ENCODE data around the gene SDK2. TPM values are rescaled to one million over a fixed set of nuclear protein-coding genes. Genes with fewer than 3 reads are reported as not detected.

The SDK2 gene
- total RNA-seq, 1 donor from 2014 or later: 31.8 TPM

GRCh38 chr17:73362697-73363096, 281.5 kb downstream of the SDK2 start:
- no peak overlapping the region for H3K27ac Mint-ChIP-seq
- peaks cover 28% of the 10 kb centered on the region for H3K4me1 Mint-ChIP-seq
- no peak for TF ChIP-seq CTCF (IDR thresholded peaks at IDR 0.05; ENCODE audit: unreplicated experiment)
- DNase-seq (ENCODE audit: low spot score in 2 of 2, unreplicated experiment in 2 of 2): no peak
- no peaks in the 10 kb centered on the region for H3K9me3 Mint-ChIP-seq
- H3K4me3 Mint-ChIP-seq: no peak overlapping the region
- H3K36me3 Mint-ChIP-seq: no peaks in the 10 kb centered on the region
- H3K27me3 Mint-ChIP-seq (ENCODE audit: low read depth): no peaks in the 10 kb centered on the region

DNA sequence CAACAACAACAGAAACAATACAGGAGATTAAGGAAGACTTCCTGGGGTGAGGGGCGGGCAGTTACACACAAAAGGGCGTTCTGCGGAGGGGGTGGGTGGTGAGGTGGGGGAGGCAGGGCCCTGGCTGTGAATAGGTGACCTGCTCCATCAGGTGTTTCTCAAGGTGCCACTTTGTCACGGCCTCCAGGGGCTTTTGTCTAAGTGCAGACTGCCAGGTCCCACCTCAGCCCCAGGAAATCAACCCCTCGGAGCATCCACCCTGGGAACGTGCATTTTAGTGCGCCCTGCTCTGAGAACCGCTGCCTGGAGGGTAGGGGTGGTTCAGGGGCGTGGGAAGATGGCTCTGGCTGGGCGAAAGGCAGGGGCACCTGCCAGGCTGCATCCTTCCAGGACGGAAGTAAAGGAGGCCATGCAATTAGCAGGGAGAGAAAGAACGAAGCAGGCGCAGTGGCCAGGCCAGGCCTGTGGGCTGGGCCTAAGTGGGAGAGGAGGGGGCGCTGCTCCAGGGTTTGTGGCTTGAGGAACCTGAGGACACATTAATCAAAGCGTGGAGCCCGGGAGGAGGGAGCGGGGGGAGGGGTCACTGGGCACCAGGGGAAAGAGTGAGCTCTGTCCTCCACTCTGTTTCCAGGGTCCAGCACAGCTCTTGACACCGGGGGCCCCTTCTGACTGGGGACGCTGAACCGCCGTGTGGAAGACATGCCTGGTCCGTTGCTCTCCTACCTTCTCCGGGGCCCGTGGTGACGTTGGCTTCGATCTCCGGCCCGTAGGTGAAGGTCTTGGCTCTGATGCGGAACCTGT, 283.1 kb downstream of the SDK2 start:
- no peak for DNase-seq (ENCODE audit: low spot score in 2 of 2, unreplicated experiment in 2 of 2)

DNA sequence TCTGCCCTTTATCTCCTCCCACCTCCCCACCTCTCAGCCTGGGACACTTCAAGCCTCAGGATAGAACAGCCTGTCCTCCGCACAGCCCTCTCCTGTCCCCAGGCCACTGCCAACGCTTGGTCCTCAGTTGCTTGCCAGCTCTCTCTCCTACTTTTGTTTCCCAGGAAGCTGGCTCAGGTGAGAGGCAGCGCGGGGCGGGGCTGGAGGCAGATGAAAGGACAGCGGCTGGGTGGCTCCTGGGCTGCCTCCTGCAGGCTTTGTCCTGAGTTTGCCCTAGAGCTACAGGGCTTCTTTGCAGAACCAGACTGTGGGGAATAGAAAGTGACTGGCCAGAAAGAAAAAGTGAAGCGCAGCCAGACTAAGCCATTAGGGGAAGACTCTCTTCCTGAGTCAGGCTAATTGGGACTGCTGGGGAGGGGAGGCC, 284.2 kb downstream of the SDK2 start:
- no peak for DNase-seq (ENCODE audit: low spot score in 2 of 2, unreplicated experiment in 2 of 2)
- TF ChIP-seq CTCF (IDR thresholded peaks at IDR 0.05; ENCODE audit: unreplicated experiment): no peak
- Mint-ChIP-seq H3K27me3 (ENCODE audit: low read depth) (no peaks in the 10 kb centered on the region), H3K36me3 (no peaks in the 10 kb centered on the region), H3K4me3 (no peak overlapping the region), H3K9me3 (no peaks in the 10 kb centered on the region), H3K27ac (peak overlapping the region; percentile 66), H3K4me1 (peaks cover 22% of the 10 kb centered on the region)

More for the DNA sequence above, 283.1 kb downstream of the SDK2 start:
- no peak overlapping the region for H3K4me3 Mint-ChIP-seq
- H3K27ac Mint-ChIP-seq: no peak overlapping the region
- H3K36me3 Mint-ChIP-seq: no peaks in the 10 kb centered on the region
- H3K9me3 Mint-ChIP-seq: no peaks in the 10 kb centered on the region
- H3K27me3 Mint-ChIP-seq (ENCODE audit: low read depth): no peaks in the 10 kb centered on the region
- peaks cover 26% of the 10 kb centered on the region for H3K4me1 Mint-ChIP-seq
- no peak for TF ChIP-seq CTCF (IDR thresholded peaks at IDR 0.05; ENCODE audit: unreplicated experiment)

DNA sequence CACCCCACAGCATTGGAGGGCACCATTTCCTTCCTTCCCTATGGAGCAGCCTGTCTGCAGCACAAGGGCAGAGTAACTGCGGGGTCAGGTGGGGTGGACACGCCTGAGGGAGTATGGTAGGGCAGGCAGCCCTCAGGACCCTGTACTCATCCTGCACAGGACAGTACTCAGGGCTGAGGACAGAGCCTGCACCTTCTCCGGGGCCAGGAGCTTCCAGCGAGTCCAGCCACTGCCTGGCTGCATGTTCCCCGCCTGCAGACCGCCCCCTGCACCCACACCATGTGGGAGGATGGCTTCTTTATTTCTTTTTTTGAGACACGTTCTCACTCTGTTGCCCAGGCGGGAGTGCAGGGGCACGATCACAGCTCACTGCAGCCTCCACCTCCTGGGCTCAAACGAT, 284.9 kb downstream of the SDK2 start:
- DNase-seq (ENCODE audit: low spot score in 2 of 2, unreplicated experiment in 2 of 2): no peak
- TF ChIP-seq CTCF (IDR thresholded peaks at IDR 0.05; ENCODE audit: unreplicated experiment): no peak
- Mint-ChIP-seq H3K27me3 (ENCODE audit: low read depth) (no peaks in the 10 kb centered on the region), H3K9me3 (no peaks in the 10 kb centered on the region), H3K4me1 (peaks cover 22% of the 10 kb centered on the region), H3K36me3 (no peaks in the 10 kb centered on the region), H3K27ac (no peak overlapping the region), H3K4me3 (no peak overlapping the region)

- Mint-ChIP-seq H3K4me3 (no peak overlapping the region), H3K36me3 (no peaks in the 10 kb centered on the region), H3K9me3 (no peaks in the 10 kb centered on the region), H3K4me1 (peaks cover 22% of the 10 kb centered on the region), H3K27ac (no peak overlapping the region), H3K27me3 (ENCODE audit: low read depth) (no peaks in the 10 kb centered on the region)
- DNase-seq (ENCODE audit: low spot score in 2 of 2, unreplicated experiment in 2 of 2): no peak
- no peak for TF ChIP-seq CTCF (IDR thresholded peaks at IDR 0.05; ENCODE audit: unreplicated experiment)
These were observed 285.6 kb downstream of the SDK2 start for GRCh38 chr17:73358668-73359067.

Measured in mesothelial cell of epicardium (in vitro differentiated cells).